Measurements from ENCODE around the gene ITGB2.

- TF ChIP-seq CTCF (IDR thresholded peaks at IDR 0.05), result no peak
- TF ChIP-seq POLR2A (IDR thresholded peaks at IDR 0.05), result no peak
These were observed 8.6 kb downstream of the ITGB2 start for GRCh38 chr21:44912158-44912473.

Measured in heart left ventricle (tissue), 13 donors.